WI38 (cell line): ENCODE measurements around the gene LYPD6B.

Source experiments
- H3K4me3 ChIP-seq: 2 replicates; pipeline ENCODE4 v1.5.1; 2011; ENCODE audit warnings: low read depth, mild to moderate bottlenecking, control low read depth, low read length
- CTCF ChIP-seq: IDR thresholded peaks from 2 replicates; pipeline ENCODE4 v1.5.1; 2012; ENCODE audit warnings: low read depth, mild to moderate bottlenecking, control low read depth, low read length

Gene LYPD6B

GRCh38 chr2:149075853-149076252, 37.4 kb downstream of the LYPD6B start:
- peak overlapping the region; percentile 18; the same call in 1 of the 2 replicates for H3K4me3 ChIP-seq
- TF ChIP-seq CTCF: no peak

GRCh38 chr2:149076863-149077412, 38.4 kb downstream of the LYPD6B start:
- TF ChIP-seq CTCF: no peak
- H3K4me3 ChIP-seq: no peak overlapping the region

GRCh38 chr2:149077861-149078260, 39.4 kb downstream of the LYPD6B start:
- no peak overlapping the region for H3K4me3 ChIP-seq
- TF ChIP-seq CTCF: no peak

- H3K4me3 ChIP-seq: no peak overlapping the region
- no peak for TF ChIP-seq CTCF
Observed at GRCh38 chr2:149080099-149080498, 41.6 kb downstream of the LYPD6B start.

- no peak for TF ChIP-seq CTCF
- no peak overlapping the region for H3K4me3 ChIP-seq
Observed at GRCh38 chr2:149080971-149081370, 42.5 kb downstream of the LYPD6B start.

GRCh38 chr2:149082079-149082478, 43.6 kb downstream of the LYPD6B start:
- TF ChIP-seq CTCF: no peak
- H3K4me3 ChIP-seq: no peak overlapping the region

- H3K4me3 ChIP-seq: no peak overlapping the region
- no peak for TF ChIP-seq CTCF
Observed at GRCh38 chr2:149082735-149083134, 44.2 kb downstream of the LYPD6B start.
